GM18505 (cell line): Measurements from ENCODE around the gene BCAP31.
"Not testable (repeated sequence)": the region's sequence is repeated elsewhere in the genome, so short reads cannot be mapped to it uniquely, and the experiment has no call there.

ENCODE experiments used
- ATAC-seq: cut with Tn5 transposase; IDR thresholded peaks from one replicate; pipeline ENCODE4 v1.9.1; 2021; ENCODE audit not compliant: unreplicated experiment
- POLR2A ChIP-seq: IDR thresholded peaks from 4 replicates; pipeline ENCODE4 v1.6.1; 2011; ENCODE audit warnings: borderline replicate concordance; ENCODE audit not compliant: insufficient read depth, insufficient read length; ENCODE audit errors: extremely low read depth

The BCAP31 gene

GRCh38 chrX:153723351-153724251 lies 586 bp downstream of the BCAP31 start:
- no peak for TF ChIP-seq POLR2A
- peak; percentile 29 for ATAC-seq

GRCh38 chrX:153722704-153723350 lies 1.4 kb downstream of the BCAP31 start:
- no peak for TF ChIP-seq POLR2A
- ATAC-seq, result no peak

- no peak for TF ChIP-seq POLR2A
- ATAC-seq, result no peak
Observed at GRCh38 chrX:153719701-153720100, 4.5 kb downstream of the BCAP31 start.

- ATAC-seq, result no peak
- TF ChIP-seq POLR2A, result no peak
Observed at GRCh38 chrX:153719238-153719637, 4.9 kb downstream of the BCAP31 start.

GRCh38 chrX:153717445-153717844 lies 6.7 kb downstream of the BCAP31 start:
- no peak for TF ChIP-seq POLR2A
- ATAC-seq, result no peak

- ATAC-seq, result no peak
- TF ChIP-seq POLR2A, result no peak
Observed at GRCh38 chrX:153714256-153714655, 9.9 kb downstream of the BCAP31 start.

GRCh38 chrX:153709726-153710674 lies 14.2 kb downstream of the BCAP31 start:
- ATAC-seq, result no peak
- TF ChIP-seq POLR2A, result no peak

- no peak for TF ChIP-seq POLR2A
- ATAC-seq, result no peak
Observed at GRCh38 chrX:153708415-153708814, 15.8 kb downstream of the BCAP31 start.

- TF ChIP-seq POLR2A, result no peak
- ATAC-seq, result no peak
Observed at GRCh38 chrX:153707406-153707805, 16.8 kb downstream of the BCAP31 start.

- no peak for TF ChIP-seq POLR2A
- no peak for ATAC-seq
Observed at GRCh38 chrX:153706799-153707198, 17.4 kb downstream of the BCAP31 start.

GRCh38 chrX:153705403-153706060 lies 18.7 kb downstream of the BCAP31 start:
- ATAC-seq, result not testable (repeated sequence)

- ATAC-seq, result not testable (repeated sequence)
Observed at GRCh38 chrX:153704631-153705402, 19.4 kb downstream of the BCAP31 start.
